Breast epithelium (tissue), 3 donors: ENCODE results near the gene CYP3A7.

Experiments used
- POLR2A ChIP-seq: fragments of 450-650 bp; IDR thresholded peaks from one replicate; pipeline ENCODE4 v1.6.1; 2016; ENCODE audit warnings: antibody characterized with exemption, mild to moderate bottlenecking, moderate library complexity
- TF ChIP-seq, protein P1 (sequence below), 3 donors: fragments of 450-650 bp; IDR thresholded peaks; one replicate each; pipeline ENCODE4 v1.5.1; 2016 to 2017; ENCODE audit warnings: antibody characterized with exemption in 3 of 3, mild to moderate bottlenecking in 3 of 3, moderate library complexity in 3 of 3

- no peak for TF ChIP-seq POLR2A
- TF ChIP-seq, protein P1, sequence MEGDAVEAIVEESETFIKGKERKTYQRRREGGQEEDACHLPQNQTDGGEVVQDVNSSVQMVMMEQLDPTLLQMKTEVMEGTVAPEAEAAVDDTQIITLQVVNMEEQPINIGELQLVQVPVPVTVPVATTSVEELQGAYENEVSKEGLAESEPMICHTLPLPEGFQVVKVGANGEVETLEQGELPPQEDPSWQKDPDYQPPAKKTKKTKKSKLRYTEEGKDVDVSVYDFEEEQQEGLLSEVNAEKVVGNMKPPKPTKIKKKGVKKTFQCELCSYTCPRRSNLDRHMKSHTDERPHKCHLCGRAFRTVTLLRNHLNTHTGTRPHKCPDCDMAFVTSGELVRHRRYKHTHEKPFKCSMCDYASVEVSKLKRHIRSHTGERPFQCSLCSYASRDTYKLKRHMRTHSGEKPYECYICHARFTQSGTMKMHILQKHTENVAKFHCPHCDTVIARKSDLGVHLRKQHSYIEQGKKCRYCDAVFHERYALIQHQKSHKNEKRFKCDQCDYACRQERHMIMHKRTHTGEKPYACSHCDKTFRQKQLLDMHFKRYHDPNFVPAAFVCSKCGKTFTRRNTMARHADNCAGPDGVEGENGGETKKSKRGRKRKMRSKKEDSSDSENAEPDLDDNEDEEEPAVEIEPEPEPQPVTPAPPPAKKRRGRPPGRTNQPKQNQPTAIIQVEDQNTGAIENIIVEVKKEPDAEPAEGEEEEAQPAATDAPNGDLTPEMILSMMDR (IDR thresholded peaks at IDR 0.05) = no peak
Measured at GRCh38 chr7:99784007-99784406, 49.0 kb upstream of the CYP3A7 start, which contains the start of gene CYP3A4.
